Tibial nerve (tissue), 4 donors: ENCODE measurements around the gene NTM. TPM values are rescaled to one million over a fixed set of nuclear protein-coding genes. Genes with fewer than 3 reads are reported as not detected.

ENCODE experiments used
- DNase-seq, 2 donors: peaks; one replicate each; pipeline ENCODE4 v3.0.0-alpha.2; 2019; ENCODE audit warnings: low spot score in 2 of 2
- H3K27ac ChIP-seq, 4 donors: fragments of 200-600 bp; sonication (generic) in 3 of 4; one replicate each; pipeline ENCODE4 v1.5.1; 2017 to 2019; ENCODE audit warnings: mild to moderate bottlenecking in 1 of 4
- H3K27me3 ChIP-seq, 2 donors: fragments of 200-600 bp; sonication (generic) in 1 of 2; one replicate each; pipeline versions ENCODE4 v1.5.1 to v1.6.0; 2017 to 2019
- H3K36me3 ChIP-seq, 3 donors: fragments of 200-600 bp; sonication (generic); one replicate each; pipeline ENCODE4 v1.5.1; 2018 to 2019
- H3K4me1 ChIP-seq, 4 donors: fragments of 200-600 bp; sonication (generic) in 3 of 4; one replicate each; pipeline ENCODE4 v1.5.1; 2017 to 2019
- H3K4me3 ChIP-seq, 4 donors: fragments of 200-600 bp; sonication (generic) in 3 of 4; one replicate each; pipeline ENCODE4 v1.5.1; 2017 to 2019; ENCODE audit warnings: mild to moderate bottlenecking in 1 of 4, moderate library complexity in 1 of 4
- H3K9me3 ChIP-seq, 4 donors: fragments of 200-600 bp; sonication (generic) in 3 of 4; one replicate each; pipeline ENCODE4 v1.5.1; 2017 to 2019
- EP300 ChIP-seq, 2 donors: sonication (generic); formaldehyde crosslinking; IDR thresholded peaks; one replicate each; pipeline ENCODE4 v1.6.1; 2017; ENCODE audit warnings: antibody characterized with exemption in 2 of 2, mild to moderate bottlenecking in 1 of 2
- POLR2A ChIP-seq, 2 donors: fragments of 450-650 bp; IDR thresholded peaks; one replicate each; pipeline ENCODE4 v1.6.1; 2017; ENCODE audit warnings: antibody characterized with exemption in 2 of 2, mild to moderate bottlenecking in 2 of 2, moderate library complexity in 2 of 2
- WGBS, 2 donors: methylation state at CpG; one replicate each; pipeline ENCODE4 v1.1.5; 2018; 5-methylcytosine and 5-hydroxymethylcytosine counted together
- total RNA-seq, 4 donors: library from RNA; depleted of rRNA; stranded (reverse); fragments of >200 nt; gene quantifications; one replicate each; pipeline ENCODE4 v1.1.0, GENCODE V29; 2016
- TF ChIP-seq, protein P1 (sequence below), 5 experiments: fragments of 200-600 bp in 3 of 5; fragments of 450-650 bp in 2 of 5; sonication (generic) in 3 of 5; IDR thresholded peaks; one replicate each; pipeline ENCODE4 v1.5.1; 2016 to 2019; ENCODE audit warnings: antibody characterized with exemption in 5 of 5, mild to moderate bottlenecking in 3 of 5, moderate library complexity in 2 of 5

NTM gene
- total RNA-seq = 10 to 100 TPM in 3 of 4 donors, 1 to 10 TPM in 1; 3.7 to 11.4 (median 10.8) TPM

GRCh38 chr11:131370090-131370751, at the start of gene NTM:
NTM (plus strand) TSS chr11:131370615.
- WGBS, 2 donors = 15 to 16% methylated on average over 7 of the region's 7 CpGs

DNA sequence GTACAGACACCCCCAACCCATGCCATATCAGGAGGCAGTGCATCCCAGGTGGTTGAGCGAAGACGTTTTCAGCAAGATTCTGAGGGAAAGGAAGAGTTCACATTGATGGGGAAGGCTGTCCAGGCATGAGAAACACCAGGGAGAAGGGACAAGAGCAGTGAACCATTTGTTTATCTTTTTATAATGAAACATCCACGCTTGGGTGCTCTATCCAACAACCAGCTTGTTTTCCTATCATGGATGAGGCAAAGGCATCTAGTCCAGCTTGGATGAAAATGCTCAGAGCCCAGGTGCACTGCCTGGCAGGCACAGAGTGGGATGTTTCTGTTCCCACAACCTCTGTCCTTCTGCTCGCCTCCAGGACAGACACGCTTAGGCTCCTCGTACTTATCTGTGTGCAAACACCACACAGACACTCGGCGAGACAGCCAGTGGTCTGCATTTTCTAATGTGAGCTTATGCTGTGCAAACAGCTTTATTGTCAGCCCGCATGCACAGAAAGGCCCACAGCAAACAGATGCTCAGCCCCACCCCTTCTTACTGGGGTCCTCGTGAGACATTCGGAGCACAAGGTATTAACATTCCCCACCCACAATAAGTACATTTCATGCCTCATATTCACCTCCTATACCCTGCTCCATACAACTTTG, 45.4 kb upstream of the NTM start:
- TF ChIP-seq EP300 (IDR thresholded peaks at IDR 0.05) = no peak
- TF ChIP-seq, protein P1, sequence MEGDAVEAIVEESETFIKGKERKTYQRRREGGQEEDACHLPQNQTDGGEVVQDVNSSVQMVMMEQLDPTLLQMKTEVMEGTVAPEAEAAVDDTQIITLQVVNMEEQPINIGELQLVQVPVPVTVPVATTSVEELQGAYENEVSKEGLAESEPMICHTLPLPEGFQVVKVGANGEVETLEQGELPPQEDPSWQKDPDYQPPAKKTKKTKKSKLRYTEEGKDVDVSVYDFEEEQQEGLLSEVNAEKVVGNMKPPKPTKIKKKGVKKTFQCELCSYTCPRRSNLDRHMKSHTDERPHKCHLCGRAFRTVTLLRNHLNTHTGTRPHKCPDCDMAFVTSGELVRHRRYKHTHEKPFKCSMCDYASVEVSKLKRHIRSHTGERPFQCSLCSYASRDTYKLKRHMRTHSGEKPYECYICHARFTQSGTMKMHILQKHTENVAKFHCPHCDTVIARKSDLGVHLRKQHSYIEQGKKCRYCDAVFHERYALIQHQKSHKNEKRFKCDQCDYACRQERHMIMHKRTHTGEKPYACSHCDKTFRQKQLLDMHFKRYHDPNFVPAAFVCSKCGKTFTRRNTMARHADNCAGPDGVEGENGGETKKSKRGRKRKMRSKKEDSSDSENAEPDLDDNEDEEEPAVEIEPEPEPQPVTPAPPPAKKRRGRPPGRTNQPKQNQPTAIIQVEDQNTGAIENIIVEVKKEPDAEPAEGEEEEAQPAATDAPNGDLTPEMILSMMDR (IDR thresholded peaks at IDR 0.05) = no peak
- TF ChIP-seq POLR2A (IDR thresholded peaks at IDR 0.05) = no peak
- Histone ChIP-seq H3K4me3 (no peak overlapping the region), H3K27me3 (no peaks in the 10 kb centered on the region), H3K36me3 (no peaks in the 10 kb centered on the region), H3K9me3 (no peaks in the 10 kb centered on the region), H3K4me1 (no peaks in the 10 kb centered on the region), H3K27ac (no peak overlapping the region)
- DNase-seq = no peak
- WGBS, 2 donors = 65 to 73% methylated on average over 11 of the region's 11 CpGs

More at GRCh38 chr11:131370090-131370751, at the start of gene NTM:
- Histone ChIP-seq H3K4me1 (peaks cover 0 to 20% (median 5%) of the 10 kb centered on the region in 4 donors), H3K4me3 (peak within 1 kb of the TSS in 3 of 4 donors; percentile 20 to 39 (median 34)), H3K27ac (no peak within 1 kb of the TSS), H3K36me3 (no peaks in the 10 kb centered on the region), H3K27me3 (peaks cover 0 to 28% of the 10 kb centered on the region in 2 donors), H3K9me3 (no peaks in the 10 kb centered on the region)
- DNase-seq = peak; percentile 23 to 73
- TF ChIP-seq, protein P1 (IDR thresholded peaks at IDR 0.05) = no peak
- TF ChIP-seq POLR2A (IDR thresholded peaks at IDR 0.05) (no peak), EP300 (IDR thresholded peaks at IDR 0.05) (no peak)

GRCh38 chr11:131326829-131327228, 43.6 kb upstream of the NTM start:
- no peak overlapping the region for H3K4me3 ChIP-seq
- DNase-seq = no peak
- no peak overlapping the region for H3K27ac ChIP-seq
- no peaks in the 10 kb centered on the region for H3K4me1 ChIP-seq
- H3K9me3 ChIP-seq = no peaks in the 10 kb centered on the region
- H3K36me3 ChIP-seq = no peaks in the 10 kb centered on the region
- no peaks in the 10 kb centered on the region for H3K27me3 ChIP-seq
- TF ChIP-seq, protein P1 (IDR thresholded peaks at IDR 0.05) = no peak
- no peak for TF ChIP-seq EP300 (IDR thresholded peaks at IDR 0.05)
- 37 to 40% methylated on average over 4 of the region's 4 CpGs for WGBS, 2 donors

DNA sequence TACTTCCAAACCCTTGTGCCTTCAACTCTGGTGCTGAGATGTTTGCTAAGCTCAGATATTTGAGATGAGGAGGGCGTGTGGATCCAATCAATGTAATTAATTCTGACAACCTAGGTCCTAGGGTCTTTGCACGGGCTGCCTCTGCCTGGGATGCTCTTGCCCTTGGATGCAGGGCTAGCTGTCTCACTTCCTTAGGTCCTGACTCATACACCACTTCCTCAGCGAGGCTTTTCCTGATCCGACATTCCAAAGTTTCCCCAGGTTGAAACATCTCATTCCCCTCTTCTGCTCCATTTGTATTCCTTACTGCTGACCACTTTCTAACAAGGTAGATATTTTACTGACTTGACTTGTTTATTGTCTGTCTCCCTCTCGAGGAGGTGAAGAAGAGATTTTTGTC, 43.0 kb upstream of the NTM start:
- Histone ChIP-seq H3K9me3 (no peaks in the 10 kb centered on the region), H3K27me3 (no peaks in the 10 kb centered on the region), H3K4me3 (no peak overlapping the region), H3K4me1 (no peaks in the 10 kb centered on the region), H3K27ac (no peak overlapping the region), H3K36me3 (no peaks in the 10 kb centered on the region)
- TF ChIP-seq POLR2A (IDR thresholded peaks at IDR 0.05) (no peak), EP300 (IDR thresholded peaks at IDR 0.05) (no peak)
- TF ChIP-seq, protein P1 (IDR thresholded peaks at IDR 0.05) = no peak
- no peak for DNase-seq
- WGBS, 2 donors = 64 to 67% methylated on average over 5 of the region's 5 CpGs

- Histone ChIP-seq H3K4me3 (no peak overlapping the region), H3K4me1 (no peaks in the 10 kb centered on the region), H3K36me3 (no peaks in the 10 kb centered on the region), H3K27me3 (no peaks in the 10 kb centered on the region), H3K27ac (no peak overlapping the region), H3K9me3 (no peaks in the 10 kb centered on the region)
- 89 to 91% methylated on average over 3 of the region's 3 CpGs for WGBS, 2 donors
- TF ChIP-seq, protein P1 (IDR thresholded peaks at IDR 0.05) = no peak
- no peak for TF ChIP-seq EP300 (IDR thresholded peaks at IDR 0.05)
- TF ChIP-seq POLR2A (IDR thresholded peaks at IDR 0.05) = no peak
- no peak for DNase-seq
Observed at GRCh38 chr11:131328843-131329242, 41.6 kb upstream of the NTM start.
